Measurements from ENCODE around the gene UNC5C.

UNC5C gene

DNA sequence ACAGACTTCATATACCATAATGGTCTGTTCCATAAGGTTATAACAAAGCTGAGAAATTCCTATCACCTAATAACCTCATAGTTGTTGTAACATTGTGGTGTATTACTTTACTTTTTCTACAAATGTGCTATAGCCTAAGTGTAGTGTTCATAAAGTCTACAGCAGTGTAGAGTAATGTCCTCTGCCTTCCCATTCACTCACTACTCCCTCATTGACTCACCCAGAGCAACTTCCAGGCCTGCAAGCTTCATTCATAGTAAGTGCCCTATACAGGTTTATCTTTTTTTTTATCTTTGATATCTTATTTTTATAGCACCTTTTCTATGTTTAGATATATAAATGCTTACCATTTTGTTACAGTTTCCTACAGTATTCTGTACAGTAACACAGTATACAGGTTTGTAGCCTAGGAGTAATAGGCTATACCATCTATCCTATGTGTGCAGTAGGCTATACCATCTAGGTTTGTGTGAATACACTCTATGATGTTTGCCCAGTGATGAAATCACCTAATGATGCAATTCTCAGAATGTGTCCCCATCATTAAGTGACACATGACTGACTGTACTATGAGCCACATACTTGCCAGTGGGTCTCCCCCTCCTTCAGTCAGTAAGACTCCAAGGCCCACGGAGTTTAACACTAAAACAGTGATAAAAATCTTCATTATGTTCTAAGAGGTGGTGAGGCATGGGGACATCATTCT, 299.9 kb downstream of the UNC5C start:
- H3K9me3 Mint-ChIP-seq, result no peaks in the 10 kb centered on the region
- DNase-seq (ENCODE audit: low spot score in 2 of 2) (no peak), ATAC-seq (ENCODE audit: low read depth) (no peak)
- H3K36me3 Mint-ChIP-seq, result no peaks in the 10 kb centered on the region
- H3K4me1 Mint-ChIP-seq, result no peaks in the 10 kb centered on the region
- no peaks in the 10 kb centered on the region for H3K27me3 Mint-ChIP-seq
- H3K27ac Mint-ChIP-seq, result no peak overlapping the region
- H3K4me3 Mint-ChIP-seq, result no peak overlapping the region

DNA sequence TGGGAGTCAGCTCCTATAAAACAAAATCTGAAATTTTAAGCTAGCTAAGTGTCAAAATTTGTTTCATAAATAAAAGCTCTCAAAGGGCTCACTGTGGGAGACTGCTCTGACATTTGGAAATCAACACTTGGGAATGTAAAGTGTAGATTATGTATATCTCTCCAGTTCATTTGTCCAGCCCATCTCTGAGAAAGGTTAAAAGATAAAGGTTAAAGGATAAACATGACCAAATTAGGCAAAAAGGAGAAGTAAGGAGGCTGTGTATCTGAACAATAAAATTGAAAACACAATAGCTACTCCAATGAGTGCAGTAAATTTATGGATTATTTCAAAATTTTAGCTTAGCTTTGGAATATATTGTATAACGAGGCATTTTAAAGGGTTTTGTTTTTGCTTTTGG, 304.9 kb downstream of the UNC5C start:
- Mint-ChIP-seq H3K4me1 (no peaks in the 10 kb centered on the region), H3K27ac (no peak overlapping the region), H3K4me3 (no peak overlapping the region), H3K36me3 (no peaks in the 10 kb centered on the region), H3K9me3 (peaks cover 2% of the 10 kb centered on the region), H3K27me3 (no peaks in the 10 kb centered on the region)
- no peak for ATAC-seq (ENCODE audit: low read depth)
- DNase-seq (ENCODE audit: low spot score in 2 of 2), result no peak

DNA sequence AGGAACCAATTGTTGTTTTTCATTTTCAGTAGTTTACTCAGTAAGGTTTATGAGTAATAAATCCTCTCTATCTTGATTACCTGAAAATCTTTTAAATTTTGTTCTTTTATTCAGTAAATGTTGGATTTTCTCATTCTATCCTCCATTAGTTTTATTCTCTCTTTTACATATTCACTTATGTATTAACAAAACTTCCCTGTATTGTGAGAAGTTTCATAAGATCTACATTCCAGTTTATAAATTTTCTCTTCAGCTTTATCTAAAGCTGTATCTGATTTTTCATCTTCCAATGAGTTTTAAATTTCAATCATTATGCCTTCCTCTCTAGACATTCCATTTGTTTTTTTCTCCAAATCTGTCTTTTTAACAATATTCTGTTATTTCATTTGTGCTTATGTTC, 310.2 kb downstream of the UNC5C start:
- Mint-ChIP-seq H3K27ac (no peak overlapping the region), H3K4me1 (no peaks in the 10 kb centered on the region), H3K9me3 (peaks cover 6% of the 10 kb centered on the region), H3K27me3 (no peaks in the 10 kb centered on the region), H3K36me3 (no peaks in the 10 kb centered on the region), H3K4me3 (no peak overlapping the region)
- no peak for ATAC-seq (ENCODE audit: low read depth)
- no peak for DNase-seq (ENCODE audit: low spot score in 2 of 2)

DNA sequence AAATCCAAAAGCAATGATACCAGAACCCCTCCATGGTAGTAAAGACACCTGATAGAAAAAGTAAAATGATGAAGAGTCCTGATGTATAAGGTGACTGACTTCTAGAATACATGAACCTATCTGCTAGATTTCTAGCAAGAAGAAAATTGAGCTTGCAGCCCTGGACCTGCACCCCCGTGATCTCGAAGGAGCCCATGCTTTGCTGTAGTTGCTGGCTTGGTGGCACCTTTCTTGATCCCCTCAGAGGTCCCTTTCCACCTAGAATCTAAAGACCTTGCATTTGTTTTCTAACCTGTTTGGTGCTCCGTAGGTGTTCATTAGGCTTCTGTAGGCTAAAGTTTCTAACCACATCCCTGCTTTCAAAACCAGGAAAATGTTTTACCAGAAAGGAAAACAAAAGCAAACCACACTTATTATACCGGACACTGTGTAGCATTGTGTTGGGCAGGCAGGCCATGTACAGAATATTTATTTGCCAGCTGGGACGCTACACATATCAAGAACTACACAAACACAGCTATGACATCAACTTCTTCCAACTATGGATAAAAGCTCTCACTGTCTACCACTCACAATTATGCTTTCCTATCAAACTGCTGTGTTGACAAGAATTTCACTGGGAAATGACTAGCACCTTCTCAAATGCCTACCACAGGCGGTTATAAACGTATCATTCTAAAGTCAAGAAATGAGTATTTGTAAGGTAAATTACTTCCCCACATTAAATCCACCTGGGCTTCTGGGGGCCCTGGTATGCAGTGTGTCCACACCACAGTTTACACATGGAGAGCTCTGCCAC, 316.2 kb downstream of the UNC5C start:
- Mint-ChIP-seq H3K36me3 (no peaks in the 10 kb centered on the region), H3K27me3 (no peaks in the 10 kb centered on the region), H3K4me1 (no peaks in the 10 kb centered on the region), H3K4me3 (no peak overlapping the region), H3K9me3 (no peaks in the 10 kb centered on the region), H3K27ac (no peak overlapping the region)
- no peak for ATAC-seq (ENCODE audit: low read depth)
- no peak for DNase-seq (ENCODE audit: low spot score in 2 of 2)

DNA sequence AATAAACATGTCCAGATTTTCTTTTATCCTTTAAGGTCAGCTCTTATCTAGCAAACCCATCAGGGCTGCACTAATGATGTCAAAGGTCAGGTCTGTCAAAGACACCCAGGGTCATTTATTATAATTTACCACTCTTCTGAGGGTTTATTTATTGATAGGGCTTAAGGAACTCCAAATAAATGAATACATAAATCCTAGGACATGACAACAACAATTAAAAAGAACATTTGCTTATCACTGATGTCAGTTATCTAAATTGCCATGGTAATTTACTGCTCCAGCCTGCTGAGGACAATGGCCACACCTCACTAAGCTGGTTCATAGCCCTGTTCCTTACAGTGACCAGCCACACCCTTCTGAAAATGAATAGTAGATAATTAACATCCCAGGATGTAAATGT, 317.1 kb downstream of the UNC5C start:
- DNase-seq (ENCODE audit: low spot score in 2 of 2) (no peak), ATAC-seq (ENCODE audit: low read depth) (no peak)
- no peaks in the 10 kb centered on the region for H3K4me1 Mint-ChIP-seq
- no peaks in the 10 kb centered on the region for H3K27me3 Mint-ChIP-seq
- no peaks in the 10 kb centered on the region for H3K36me3 Mint-ChIP-seq
- no peak overlapping the region for H3K27ac Mint-ChIP-seq
- no peak overlapping the region for H3K4me3 Mint-ChIP-seq
- H3K9me3 Mint-ChIP-seq, result no peaks in the 10 kb centered on the region

DNA sequence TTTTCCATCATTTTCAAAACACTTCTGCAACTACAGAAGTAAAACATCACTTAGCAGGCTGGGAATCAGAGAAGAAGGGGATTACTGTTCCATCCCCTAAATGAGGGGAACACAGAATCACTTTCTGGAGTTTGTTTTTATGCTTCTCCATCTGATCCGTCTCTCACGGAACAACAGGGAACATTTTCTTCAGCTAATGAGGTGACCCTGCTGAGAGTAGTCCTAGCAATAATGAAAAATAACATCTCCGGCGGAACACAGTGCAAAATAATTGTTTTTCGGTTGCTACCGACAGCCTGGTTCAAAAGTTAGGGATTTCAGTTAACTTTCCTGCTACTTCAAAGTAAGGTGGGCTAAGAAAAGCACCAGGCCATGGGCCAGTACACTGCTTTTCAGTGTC, 322.9 kb downstream of the UNC5C start:
- Mint-ChIP-seq H3K27me3 (no peaks in the 10 kb centered on the region), H3K27ac (no peak overlapping the region), H3K4me3 (no peak overlapping the region), H3K36me3 (no peaks in the 10 kb centered on the region), H3K9me3 (no peaks in the 10 kb centered on the region), H3K4me1 (no peaks in the 10 kb centered on the region)
- no peak for DNase-seq (ENCODE audit: low spot score in 2 of 2)
- no peak for ATAC-seq (ENCODE audit: low read depth)

DNA sequence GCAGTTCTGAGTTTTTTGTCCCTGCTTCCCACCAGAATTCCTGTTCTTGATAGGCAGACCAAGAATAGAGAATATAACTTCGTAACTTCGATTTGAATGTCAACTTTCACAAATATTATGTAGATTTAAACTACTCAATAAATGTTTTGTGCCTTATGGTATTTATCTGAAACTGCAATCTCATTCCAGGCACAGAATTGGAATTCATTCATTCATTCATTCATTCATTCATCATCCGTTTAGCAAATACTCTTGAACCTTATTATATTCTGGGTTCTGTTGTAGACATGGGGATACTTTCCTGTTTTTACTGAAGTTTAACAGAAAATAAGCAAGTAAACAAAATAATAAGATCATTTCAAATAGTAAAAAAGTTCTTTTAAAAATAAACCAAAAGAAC, 324.4 kb downstream of the UNC5C start:
- no peak for ATAC-seq (ENCODE audit: low read depth)
- H3K4me1 Mint-ChIP-seq, result no peaks in the 10 kb centered on the region

DNA sequence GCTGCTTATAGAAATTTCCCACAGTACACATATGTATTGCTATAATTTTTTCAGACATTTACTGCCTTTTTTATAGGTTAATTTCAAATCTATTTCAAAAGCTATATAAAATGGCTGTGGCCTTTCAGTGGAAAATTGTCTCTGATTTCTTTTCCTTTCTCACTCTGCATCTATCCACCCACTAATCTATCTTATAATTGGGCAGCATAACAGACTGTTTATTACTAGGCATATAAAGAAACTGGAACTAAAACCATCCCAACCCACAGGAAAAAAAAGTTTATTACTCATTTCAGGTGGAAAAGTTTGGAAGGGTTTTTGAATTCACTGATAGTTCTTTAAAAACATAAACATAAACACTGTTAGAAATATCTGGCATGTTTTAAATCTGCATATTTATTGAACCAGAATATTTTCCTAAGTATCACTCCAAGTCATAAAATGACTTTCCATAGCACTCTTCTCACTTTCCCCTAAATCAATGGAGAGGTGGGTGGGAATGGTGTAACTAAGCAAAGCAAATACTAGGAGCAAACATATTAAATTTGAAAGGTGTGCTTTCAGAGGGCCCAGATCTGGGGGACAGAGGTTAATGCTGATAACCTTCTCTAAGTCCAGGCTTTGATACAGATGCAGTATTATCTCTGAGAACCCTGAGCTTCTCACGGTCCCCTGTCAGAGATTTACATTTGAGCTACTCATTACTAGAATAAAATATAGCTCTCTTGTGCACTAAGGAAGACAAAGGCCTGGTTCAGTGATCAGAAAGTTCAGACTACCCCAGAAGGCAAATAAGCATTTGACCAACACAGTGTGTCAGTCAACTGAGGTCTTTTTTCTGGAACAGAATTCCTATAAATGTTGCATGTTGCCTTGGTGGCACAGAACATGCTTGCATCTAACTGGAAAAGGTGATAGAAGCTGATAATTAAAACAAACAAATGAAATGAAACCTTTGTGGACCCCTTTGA, 328.3 kb downstream of the UNC5C start:
- no peak for DNase-seq (ENCODE audit: low spot score in 2 of 2)
- Mint-ChIP-seq H3K9me3 (no peaks in the 10 kb centered on the region), H3K36me3 (no peaks in the 10 kb centered on the region), H3K27me3 (peaks cover 2% of the 10 kb centered on the region), H3K4me3 (no peak overlapping the region), H3K4me1 (no peaks in the 10 kb centered on the region), H3K27ac (no peak overlapping the region)
- no peak for ATAC-seq (ENCODE audit: low read depth)

More for the DNA sequence above, 324.4 kb downstream of the UNC5C start:
- Mint-ChIP-seq H3K4me3 (no peak overlapping the region), H3K27ac (no peak overlapping the region), H3K27me3 (no peaks in the 10 kb centered on the region), H3K9me3 (no peaks in the 10 kb centered on the region), H3K36me3 (no peaks in the 10 kb centered on the region)
- no peak for DNase-seq (ENCODE audit: low spot score in 2 of 2)

DNA sequence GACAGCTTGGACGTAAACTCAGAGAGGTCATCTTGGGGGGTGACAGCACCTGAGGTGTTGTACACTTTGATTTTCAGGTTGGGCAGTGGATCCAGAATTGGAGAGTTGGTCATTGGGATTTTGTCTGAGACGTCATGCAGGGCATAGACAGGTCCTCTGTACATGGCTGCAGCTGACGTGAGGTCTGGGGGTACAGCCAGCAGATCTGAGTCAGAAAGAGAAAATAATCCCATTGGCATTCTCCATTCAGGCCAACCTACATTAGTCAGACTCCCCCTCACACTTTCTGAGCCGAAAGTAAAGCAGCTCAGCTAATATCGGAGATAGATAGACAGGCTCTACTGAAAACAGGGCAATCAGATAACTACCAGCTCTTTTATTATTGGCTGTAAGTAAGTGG, 329.7 kb downstream of the UNC5C start:
- Mint-ChIP-seq H3K27me3 (peaks cover 2% of the 10 kb centered on the region), H3K4me3 (no peak overlapping the region), H3K4me1 (no peaks in the 10 kb centered on the region), H3K36me3 (no peaks in the 10 kb centered on the region), H3K9me3 (no peaks in the 10 kb centered on the region), H3K27ac (no peak overlapping the region)
- DNase-seq (ENCODE audit: low spot score in 2 of 2) (no peak), ATAC-seq (ENCODE audit: low read depth) (no peak)

DNA sequence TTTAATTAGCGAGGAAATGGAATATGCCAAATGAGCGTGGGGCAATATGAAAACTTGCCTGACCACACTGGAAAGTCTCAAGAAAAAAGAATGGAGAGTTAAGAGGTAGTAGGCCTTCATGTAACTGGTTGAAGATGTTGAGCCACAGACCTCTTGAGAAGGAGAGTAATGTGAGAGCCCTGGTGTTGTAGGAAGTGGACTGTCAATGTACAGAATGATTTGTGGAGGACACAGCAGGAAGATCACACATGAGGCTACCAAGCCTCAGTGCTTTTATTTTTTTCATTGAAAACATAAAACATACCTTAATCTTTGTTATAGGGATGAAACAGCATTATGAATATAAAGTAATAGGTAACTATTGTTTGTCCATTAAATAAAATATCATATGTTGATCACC, 331.6 kb downstream of the UNC5C start:
- no peaks in the 10 kb centered on the region for H3K36me3 Mint-ChIP-seq
- H3K4me1 Mint-ChIP-seq, result no peaks in the 10 kb centered on the region
- DNase-seq (ENCODE audit: low spot score in 2 of 2) (no peak), ATAC-seq (ENCODE audit: low read depth) (no peak)
- H3K27me3 Mint-ChIP-seq, result peaks cover 2% of the 10 kb centered on the region
- H3K9me3 Mint-ChIP-seq, result no peaks in the 10 kb centered on the region
- no peak overlapping the region for H3K4me3 Mint-ChIP-seq
- no peak overlapping the region for H3K27ac Mint-ChIP-seq

DNA sequence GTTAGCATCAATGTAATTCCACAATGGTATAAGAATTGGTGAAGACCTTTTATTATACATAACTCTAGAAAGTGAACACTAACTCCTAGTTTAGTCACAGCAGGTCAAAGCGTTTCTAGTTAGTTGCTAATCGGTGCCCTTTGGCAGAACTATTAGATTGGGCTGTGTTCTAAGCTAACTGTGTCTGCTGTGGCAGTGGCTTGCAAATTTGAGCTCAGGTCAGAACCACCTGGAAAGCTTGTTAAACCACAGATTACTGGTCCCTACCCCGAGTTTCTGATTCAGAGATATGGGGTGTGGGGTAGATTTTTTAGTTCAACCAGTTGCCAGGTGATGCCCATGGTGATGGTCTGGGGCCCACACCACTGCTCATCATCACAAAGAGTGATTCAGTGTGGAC, 332.1 kb downstream of the UNC5C start:
- no peak for ATAC-seq (ENCODE audit: low read depth)
- Mint-ChIP-seq H3K36me3 (no peaks in the 10 kb centered on the region), H3K27ac (no peak overlapping the region), H3K4me1 (no peaks in the 10 kb centered on the region), H3K9me3 (no peaks in the 10 kb centered on the region), H3K4me3 (no peak overlapping the region), H3K27me3 (peaks cover 2% of the 10 kb centered on the region)
- no peak for DNase-seq (ENCODE audit: low spot score in 2 of 2)

DNA sequence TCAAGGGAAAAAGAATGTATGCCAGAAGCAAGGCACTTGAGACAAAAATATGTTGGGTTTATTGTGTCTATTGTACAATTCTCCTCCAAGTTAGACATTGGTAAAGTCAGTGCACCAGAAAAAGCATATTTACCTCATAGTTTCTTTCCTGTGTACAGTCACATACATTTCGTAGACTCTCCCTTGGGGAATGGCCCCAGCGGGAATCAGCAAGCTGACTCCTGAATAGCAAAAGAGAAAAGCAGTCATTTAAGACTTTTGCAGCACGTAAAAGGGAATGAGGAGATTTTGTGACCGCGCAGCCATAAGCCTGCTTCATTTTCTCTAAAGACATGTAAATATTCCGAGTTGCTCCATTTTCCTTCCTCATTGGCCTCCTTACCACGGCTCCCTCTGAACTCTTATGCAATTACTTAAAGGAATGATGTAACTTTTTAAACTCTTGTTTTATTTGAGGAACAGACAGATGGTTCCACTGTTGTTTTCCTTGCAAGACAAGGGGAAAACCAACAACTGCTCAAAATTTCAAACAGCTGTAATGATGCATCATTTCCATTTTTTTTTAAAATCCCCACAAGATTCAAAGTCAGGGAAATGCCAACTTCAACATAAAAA, 332.7 kb downstream of the UNC5C start:
- Mint-ChIP-seq H3K36me3 (no peaks in the 10 kb centered on the region), H3K27ac (no peak overlapping the region), H3K4me3 (no peak overlapping the region), H3K27me3 (peaks cover 2% of the 10 kb centered on the region), H3K9me3 (no peaks in the 10 kb centered on the region), H3K4me1 (no peaks in the 10 kb centered on the region)
- DNase-seq (ENCODE audit: low spot score in 2 of 2) (no peak), ATAC-seq (ENCODE audit: low read depth) (no peak)

DNA sequence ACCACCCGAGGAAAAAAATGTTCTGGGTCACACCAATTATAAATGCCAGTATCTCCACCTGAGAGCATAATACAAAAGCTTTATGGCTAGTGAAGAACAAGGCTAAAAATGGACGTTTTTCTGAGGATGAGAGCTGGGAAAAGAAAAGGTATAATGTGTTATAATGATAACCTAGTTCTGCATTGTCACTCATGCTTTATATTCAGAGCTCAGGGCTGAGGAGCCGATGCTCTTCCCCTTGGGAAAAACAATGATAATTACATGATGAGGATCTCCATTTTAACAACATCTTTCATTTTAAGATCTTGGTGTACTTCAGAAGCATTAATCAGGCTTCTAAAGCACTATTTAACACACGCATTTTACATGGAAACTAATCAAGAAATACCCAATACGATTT, 333.7 kb downstream of the UNC5C start:
- DNase-seq (ENCODE audit: low spot score in 2 of 2) (no peak), ATAC-seq (ENCODE audit: low read depth) (no peak)
- Mint-ChIP-seq H3K4me3 (no peak overlapping the region), H3K27me3 (peaks cover 2% of the 10 kb centered on the region), H3K4me1 (no peaks in the 10 kb centered on the region), H3K36me3 (no peaks in the 10 kb centered on the region), H3K27ac (no peak overlapping the region), H3K9me3 (no peaks in the 10 kb centered on the region)

DNA sequence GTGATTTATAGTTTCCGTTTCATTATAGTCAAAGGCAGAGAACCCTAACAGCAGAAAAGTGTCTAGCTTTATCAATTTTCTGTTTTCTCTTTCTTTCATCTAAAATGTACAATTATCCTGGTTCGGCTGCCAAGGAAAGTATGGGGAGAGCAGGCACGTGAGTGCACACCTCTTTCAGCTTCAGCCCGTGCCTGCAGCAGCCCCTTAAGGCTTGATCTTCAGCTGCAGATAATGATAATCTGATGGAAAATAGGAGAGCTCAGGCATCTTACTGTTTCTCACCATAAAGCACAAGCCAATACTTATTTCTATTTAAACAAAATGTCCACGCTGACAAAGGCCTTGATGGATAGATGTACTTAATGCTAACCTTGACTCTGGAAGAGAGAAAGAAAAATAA, 334.4 kb downstream of the UNC5C start:
- no peaks in the 10 kb centered on the region for H3K4me1 Mint-ChIP-seq
- DNase-seq (ENCODE audit: low spot score in 2 of 2), result no peak
- no peak for ATAC-seq (ENCODE audit: low read depth)
- H3K27me3 Mint-ChIP-seq, result peaks cover 2% of the 10 kb centered on the region
- no peak overlapping the region for H3K27ac Mint-ChIP-seq
- no peaks in the 10 kb centered on the region for H3K9me3 Mint-ChIP-seq
- no peak overlapping the region for H3K4me3 Mint-ChIP-seq
- no peaks in the 10 kb centered on the region for H3K36me3 Mint-ChIP-seq

Measured in memory B cell (primary cell).